Esophagus muscularis mucosa (tissue), 4 donors: ENCODE results near the gene SBNO2. TPM values are rescaled to one million over a fixed set of nuclear protein-coding genes. Genes with fewer than 3 reads are reported as not detected.
A peak's percentile ranks its signal among the peaks of the same experiment; 100 is the strongest.

Source experiments
- DNase-seq: peaks from one replicate; pipeline ENCODE4 v3.0.0-alpha.2; 2017; ENCODE audit errors: extremely low spot score
- H3K27ac ChIP-seq, 4 donors: fragments of 200-600 bp; sonication (generic); replicated peaks in 1 of 4; 1 replicate in 3 of 4; 2 replicates in 1 of 4; pipeline ENCODE4 v1.5.1; 2016 to 2019; ENCODE audit warnings: mild to moderate bottlenecking in 1 of 4
- H3K27me3 ChIP-seq, 4 donors: fragments of 200-600 bp; sonication (generic); one replicate each; pipeline versions ENCODE4 v1.5.1 to v1.6.0; 2016 to 2019
- H3K36me3 ChIP-seq, 4 donors: fragments of 200-600 bp; sonication (generic); one replicate each; pipeline ENCODE4 v1.5.1; 2016 to 2019
- H3K4me1 ChIP-seq, 4 donors: fragments of 200-600 bp; sonication (generic); one replicate each; pipeline ENCODE4 v1.5.1; 2016 to 2019
- H3K4me3 ChIP-seq, 4 donors: fragments of 200-600 bp; sonication (generic); 1 replicate in 2 of 4; 2 replicates in 2 of 4; pipeline ENCODE4 v1.5.1; 2016 to 2019; ENCODE audit warnings: mild to moderate bottlenecking in 4 of 4, moderate library complexity in 1 of 4
- H3K9me3 ChIP-seq, 4 donors: fragments of 200-600 bp; sonication (generic); 1 replicate in 3 of 4; 2 replicates in 1 of 4; pipeline ENCODE4 v1.5.1; 2016 to 2019
- EP300 ChIP-seq: sonication (generic); formaldehyde crosslinking; IDR thresholded peaks from one replicate; pipeline ENCODE4 v1.6.1; 2017; ENCODE audit warnings: antibody characterized with exemption
- POLR2A ChIP-seq: fragments of 450-650 bp; IDR thresholded peaks from one replicate; pipeline ENCODE4 v1.6.1; 2017; ENCODE audit warnings: antibody characterized with exemption, moderate library complexity, mild to moderate bottlenecking, low read depth
- POLR2AphosphoS5 ChIP-seq, 2 donors: sonication (generic); formaldehyde crosslinking; IDR thresholded peaks; one replicate each; pipeline ENCODE4 v1.6.1; 2017; ENCODE audit warnings: antibody characterized with exemption in 2 of 2
- WGBS: methylation state at CpG from one replicate; pipeline ENCODE4 v1.1.5; 2018; 5-methylcytosine and 5-hydroxymethylcytosine counted together
- intact Hi-C: fragments of 100-400 bp; cut with DNase I; formaldehyde crosslinking; loops from one replicate; pipeline ENCODE4 v1.15.1; 2023
- total RNA-seq, 4 donors: library from RNA; depleted of rRNA; stranded (reverse); fragments of >200 nt; gene quantifications; one replicate each; pipeline versions ENCODE4 v1.1.0 to v1.2.1, GENCODE V29; 2016
- TF ChIP-seq, protein P1 (sequence below), 3 experiments: fragments of 200-600 bp in 2 of 3; fragments of 450-650 bp in 1 of 3; sonication (generic) in 2 of 3; IDR thresholded peaks; one replicate each; pipeline ENCODE4 v1.5.1; 2017 to 2019; ENCODE audit warnings: antibody characterized with exemption in 3 of 3, mild to moderate bottlenecking in 2 of 3, moderate library complexity in 1 of 3

SBNO2 gene
- total RNA-seq, 4 donors from 2014 or later: 16.2 to 141 (median 30.5) TPM

DNA sequence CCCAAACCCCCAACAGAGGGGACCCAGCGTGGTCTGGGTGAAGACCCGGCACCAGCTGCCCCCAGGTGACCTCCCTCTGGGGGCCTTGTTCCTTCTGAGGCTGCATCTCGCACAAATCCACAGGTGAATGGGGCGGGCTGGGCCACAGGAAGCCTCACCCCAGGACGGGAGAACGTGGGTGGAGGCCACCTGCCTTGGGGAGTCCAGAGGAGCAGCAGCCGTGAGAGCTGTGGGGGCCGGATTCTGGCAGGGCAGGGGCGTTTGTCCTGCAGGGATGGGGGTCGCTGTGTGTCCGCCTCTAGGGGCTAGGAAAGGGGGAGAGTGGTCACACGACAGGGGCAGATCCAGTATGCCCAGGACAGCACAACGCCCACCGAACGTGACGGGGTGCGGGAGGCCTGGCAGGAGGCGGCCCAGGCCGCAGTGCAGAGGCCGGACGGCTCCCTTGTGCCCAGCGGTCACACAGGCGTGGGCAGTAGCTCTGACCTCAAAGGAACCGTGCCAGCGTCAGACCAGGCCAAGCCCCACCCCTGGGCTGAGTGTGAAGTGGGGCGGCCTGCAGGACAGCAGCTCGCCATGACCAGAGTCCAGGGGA lies 85.6 kb downstream of the SBNO2 start:
- WGBS: 88% methylated on average over 10 of the region's 27 CpGs
- H3K4me3 ChIP-seq: no peak overlapping the region
- H3K9me3 ChIP-seq: no peaks in the 10 kb centered on the region
- intact Hi-C loops: no loop called here
- DNase-seq: no peak
- peaks cover 13 to 79% (median 70%) of the 10 kb centered on the region in 4 donors for H3K36me3 ChIP-seq
- H3K27ac ChIP-seq: peak overlapping the region; percentile 22 to 75 (median 62)
- H3K4me1 ChIP-seq: peaks cover 1 to 38% (median 30%) of the 10 kb centered on the region in 4 donors
- peak in 1 of 2 donors; percentile 15 for TF ChIP-seq POLR2AphosphoS5 (IDR thresholded peaks at IDR 0.05)
- TF ChIP-seq, protein P1, sequence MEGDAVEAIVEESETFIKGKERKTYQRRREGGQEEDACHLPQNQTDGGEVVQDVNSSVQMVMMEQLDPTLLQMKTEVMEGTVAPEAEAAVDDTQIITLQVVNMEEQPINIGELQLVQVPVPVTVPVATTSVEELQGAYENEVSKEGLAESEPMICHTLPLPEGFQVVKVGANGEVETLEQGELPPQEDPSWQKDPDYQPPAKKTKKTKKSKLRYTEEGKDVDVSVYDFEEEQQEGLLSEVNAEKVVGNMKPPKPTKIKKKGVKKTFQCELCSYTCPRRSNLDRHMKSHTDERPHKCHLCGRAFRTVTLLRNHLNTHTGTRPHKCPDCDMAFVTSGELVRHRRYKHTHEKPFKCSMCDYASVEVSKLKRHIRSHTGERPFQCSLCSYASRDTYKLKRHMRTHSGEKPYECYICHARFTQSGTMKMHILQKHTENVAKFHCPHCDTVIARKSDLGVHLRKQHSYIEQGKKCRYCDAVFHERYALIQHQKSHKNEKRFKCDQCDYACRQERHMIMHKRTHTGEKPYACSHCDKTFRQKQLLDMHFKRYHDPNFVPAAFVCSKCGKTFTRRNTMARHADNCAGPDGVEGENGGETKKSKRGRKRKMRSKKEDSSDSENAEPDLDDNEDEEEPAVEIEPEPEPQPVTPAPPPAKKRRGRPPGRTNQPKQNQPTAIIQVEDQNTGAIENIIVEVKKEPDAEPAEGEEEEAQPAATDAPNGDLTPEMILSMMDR (IDR thresholded peaks at IDR 0.05): no peak
- no peak for TF ChIP-seq POLR2A
- peaks cover 0 to 10% (median 0%) of the 10 kb centered on the region in 4 donors for H3K27me3 ChIP-seq

DNA sequence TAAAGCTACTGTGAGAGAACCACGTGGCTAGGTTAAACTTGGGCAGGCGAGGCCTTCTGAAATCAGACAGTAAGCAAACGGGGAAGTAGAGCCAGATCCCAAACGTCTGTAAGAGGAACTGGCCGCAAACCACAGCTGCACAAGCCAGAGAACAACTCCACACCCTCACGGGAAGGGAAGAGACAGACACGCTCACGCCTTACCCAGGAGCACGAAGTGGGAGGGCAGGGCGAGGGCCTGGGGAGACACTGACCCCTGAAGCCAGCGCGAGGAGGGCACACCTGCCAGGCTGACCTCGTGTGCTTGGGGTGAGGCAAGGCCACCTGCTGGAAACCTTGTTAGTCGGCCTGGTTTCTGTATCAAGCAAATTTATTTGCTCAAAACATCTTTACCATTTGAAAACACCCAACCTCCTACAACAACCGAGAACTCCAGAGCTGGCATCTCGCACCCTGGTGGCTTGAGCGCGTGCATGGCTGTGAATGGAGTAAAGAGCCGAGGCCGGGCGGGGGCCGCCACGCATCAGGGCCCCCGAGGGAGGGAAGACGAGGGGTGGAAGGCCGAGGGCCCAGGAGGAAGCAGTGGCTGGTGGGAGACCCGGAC lies 86.2 kb downstream of the SBNO2 start:
- 66% methylated on average over 24 of the region's 27 CpGs for WGBS
- Histone ChIP-seq H3K4me3 (no peak overlapping the region), H3K36me3 (peaks cover 13 to 73% (median 64%) of the 10 kb centered on the region in 4 donors), H3K9me3 (no peaks in the 10 kb centered on the region), H3K4me1 (peaks cover 0 to 39% (median 25%) of the 10 kb centered on the region in 4 donors), H3K27ac (peak overlapping the region; percentile 22 to 75 (median 62)), H3K27me3 (peaks cover 0 to 16% (median 0%) of the 10 kb centered on the region in 4 donors)
- intact Hi-C loops: no loop called here
- TF ChIP-seq, protein P1 (IDR thresholded peaks at IDR 0.05): no peak
- peak; percentile 14 to 49 for TF ChIP-seq POLR2AphosphoS5 (IDR thresholded peaks at IDR 0.05)
- DNase-seq: peak; percentile 95

DNA sequence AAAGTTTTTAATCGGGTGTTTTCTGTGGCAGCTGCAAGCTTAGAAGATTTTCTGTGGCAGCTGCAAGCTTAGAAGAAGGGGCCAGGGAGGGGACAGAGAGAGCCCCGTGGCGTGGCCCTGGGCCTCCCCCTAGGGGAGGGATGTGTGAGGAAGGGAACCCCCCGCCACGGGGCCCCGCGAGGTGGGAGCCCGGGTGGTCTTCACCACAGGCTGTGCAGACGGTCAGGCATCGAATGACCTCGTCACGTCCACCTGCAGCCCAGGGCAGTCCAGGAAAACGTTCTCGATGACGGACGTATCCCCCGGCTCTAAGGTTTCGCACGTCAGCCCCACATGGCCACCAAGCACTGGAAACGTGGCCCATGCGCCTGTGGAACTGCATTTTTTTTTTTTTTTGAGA lies 87.5 kb downstream of the SBNO2 start:
- WGBS: 80% methylated on average over 20 of the region's 21 CpGs
- DNase-seq: no peak
- no peak overlapping the region for H3K27ac ChIP-seq
- TF ChIP-seq POLR2A: no peak
- no peak for TF ChIP-seq POLR2AphosphoS5 (IDR thresholded peaks at IDR 0.05)
- TF ChIP-seq EP300: no peak
- TF ChIP-seq, protein P1 (IDR thresholded peaks at IDR 0.05): no peak
- intact Hi-C loops: no loop called here
- no peak overlapping the region for H3K4me3 ChIP-seq
- no peaks in the 10 kb centered on the region for H3K9me3 ChIP-seq
- peaks cover 5 to 46% (median 35%) of the 10 kb centered on the region in 4 donors for H3K4me1 ChIP-seq
- H3K27me3 ChIP-seq: peaks cover 0 to 29% (median 0%) of the 10 kb centered on the region in 4 donors
- H3K36me3 ChIP-seq: peaks cover 11 to 60% (median 53%) of the 10 kb centered on the region in 4 donors

DNA sequence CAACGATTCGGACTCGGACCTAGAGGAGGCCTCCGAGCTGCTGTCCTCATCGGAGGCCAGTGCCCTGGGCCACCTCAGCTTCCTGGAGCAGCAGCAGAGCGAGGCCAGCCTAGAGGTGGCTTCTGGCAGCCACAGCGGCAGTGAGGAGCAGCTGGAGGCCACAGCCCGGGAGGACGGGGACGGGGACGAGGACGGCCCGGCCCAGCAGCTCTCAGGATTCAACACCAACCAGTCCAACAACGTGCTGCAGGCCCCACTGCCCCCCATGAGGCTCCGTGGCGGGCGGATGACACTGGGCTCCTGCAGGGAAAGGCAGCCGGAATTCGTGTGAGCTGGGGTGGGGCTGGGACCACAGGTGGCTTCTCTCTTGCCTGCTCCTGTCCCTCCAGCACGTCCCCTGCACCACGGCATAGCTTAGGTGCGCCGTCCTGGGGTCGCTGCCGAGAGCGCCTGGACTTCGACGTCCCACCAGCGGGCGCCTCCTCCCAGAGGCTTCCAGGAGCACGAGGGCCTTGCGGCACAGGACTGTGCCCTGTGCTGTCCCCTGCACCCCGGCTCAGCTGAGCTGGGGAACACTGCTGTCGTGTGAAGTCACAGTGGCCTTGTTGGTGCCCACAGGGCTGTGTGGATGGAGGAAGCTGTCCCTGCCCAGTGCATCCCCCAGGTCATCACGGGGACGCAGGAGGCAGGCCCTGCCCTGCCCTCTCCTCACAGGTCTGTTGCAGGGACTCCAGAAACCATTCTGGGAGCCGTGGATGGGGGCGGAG lies 88.2 kb downstream of the SBNO2 start:
- Histone ChIP-seq H3K27ac (no peak overlapping the region), H3K9me3 (no peaks in the 10 kb centered on the region), H3K36me3 (peaks cover 6 to 52% (median 45%) of the 10 kb centered on the region in 4 donors), H3K27me3 (peaks cover 0 to 33% (median 0%) of the 10 kb centered on the region in 4 donors), H3K4me3 (no peak overlapping the region), H3K4me1 (peaks cover 5 to 44% (median 37%) of the 10 kb centered on the region in 4 donors)
- 67% methylated on average over 34 of the region's 38 CpGs for WGBS
- no peak for DNase-seq
- intact Hi-C loops: no loop called here
- TF ChIP-seq POLR2A (no peak), POLR2AphosphoS5 (IDR thresholded peaks at IDR 0.05) (no peak)

DNA sequence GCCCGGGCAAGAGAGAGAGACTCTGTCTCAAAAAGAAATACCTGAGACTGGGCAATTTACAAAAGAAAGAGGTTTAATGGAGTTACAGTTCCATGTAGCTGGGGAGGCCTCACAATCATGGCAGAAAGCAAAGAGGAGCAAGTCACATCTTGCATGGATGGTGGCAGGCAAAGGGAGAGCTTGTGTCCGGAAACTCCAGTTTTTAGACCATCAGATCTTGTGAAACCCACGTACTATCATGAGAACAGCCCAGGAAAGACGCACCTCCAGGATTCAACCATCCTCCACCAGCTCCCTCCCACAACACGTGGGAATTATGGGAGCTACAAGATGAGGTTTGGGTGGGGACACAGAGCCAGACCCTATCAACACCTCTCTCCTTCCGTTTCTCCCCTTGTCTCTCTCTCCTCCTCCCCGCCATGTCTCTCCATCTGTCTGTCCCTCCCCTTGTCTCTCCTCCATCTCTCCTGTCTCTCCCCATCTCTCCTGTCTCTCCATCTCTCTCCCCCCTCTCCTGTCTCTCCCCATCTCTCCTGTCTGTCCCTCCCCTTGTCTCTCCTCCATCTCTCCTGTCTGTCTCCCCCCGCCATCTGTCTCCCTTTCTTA lies 88.9 kb downstream of the SBNO2 start:
- H3K4me3 ChIP-seq: no peak overlapping the region
- no peaks in the 10 kb centered on the region for H3K9me3 ChIP-seq
- intact Hi-C loops: no loop called here
- H3K27me3 ChIP-seq: peaks cover 0 to 33% (median 0%) of the 10 kb centered on the region in 4 donors
- no peak for DNase-seq
- WGBS: 78% methylated on average over 8 of the region's 8 CpGs
- no peak overlapping the region for H3K27ac ChIP-seq
- peaks cover 5 to 44% (median 37%) of the 10 kb centered on the region in 4 donors for H3K4me1 ChIP-seq
- peaks cover 6 to 45% (median 38%) of the 10 kb centered on the region in 4 donors for H3K36me3 ChIP-seq
- TF ChIP-seq POLR2A (no peak), POLR2AphosphoS5 (IDR thresholded peaks at IDR 0.05) (no peak), EP300 (no peak)
- TF ChIP-seq, protein P1 (IDR thresholded peaks at IDR 0.05): no peak
